A549 treated with dexamethasone at 1 μM for 4 hours (cell line): ENCODE data around the gene MIAT. TPM values are rescaled to one million over a fixed set of nuclear protein-coding genes. Genes with fewer than 3 reads are reported as not detected.

Experiments
- total RNA-seq: library from RNA; stranded (reverse); fragments of 200-300 nt; extraction: Qiagen RNA extraction; gene quantifications from 5 replicates; pipeline ENCODE4 v1.2.3, GENCODE V29; 2022

Gene MIAT
- 0.11 to 0.38 TPM (median 0.25 TPM) in 5 replicates for total RNA-seq

DNA sequence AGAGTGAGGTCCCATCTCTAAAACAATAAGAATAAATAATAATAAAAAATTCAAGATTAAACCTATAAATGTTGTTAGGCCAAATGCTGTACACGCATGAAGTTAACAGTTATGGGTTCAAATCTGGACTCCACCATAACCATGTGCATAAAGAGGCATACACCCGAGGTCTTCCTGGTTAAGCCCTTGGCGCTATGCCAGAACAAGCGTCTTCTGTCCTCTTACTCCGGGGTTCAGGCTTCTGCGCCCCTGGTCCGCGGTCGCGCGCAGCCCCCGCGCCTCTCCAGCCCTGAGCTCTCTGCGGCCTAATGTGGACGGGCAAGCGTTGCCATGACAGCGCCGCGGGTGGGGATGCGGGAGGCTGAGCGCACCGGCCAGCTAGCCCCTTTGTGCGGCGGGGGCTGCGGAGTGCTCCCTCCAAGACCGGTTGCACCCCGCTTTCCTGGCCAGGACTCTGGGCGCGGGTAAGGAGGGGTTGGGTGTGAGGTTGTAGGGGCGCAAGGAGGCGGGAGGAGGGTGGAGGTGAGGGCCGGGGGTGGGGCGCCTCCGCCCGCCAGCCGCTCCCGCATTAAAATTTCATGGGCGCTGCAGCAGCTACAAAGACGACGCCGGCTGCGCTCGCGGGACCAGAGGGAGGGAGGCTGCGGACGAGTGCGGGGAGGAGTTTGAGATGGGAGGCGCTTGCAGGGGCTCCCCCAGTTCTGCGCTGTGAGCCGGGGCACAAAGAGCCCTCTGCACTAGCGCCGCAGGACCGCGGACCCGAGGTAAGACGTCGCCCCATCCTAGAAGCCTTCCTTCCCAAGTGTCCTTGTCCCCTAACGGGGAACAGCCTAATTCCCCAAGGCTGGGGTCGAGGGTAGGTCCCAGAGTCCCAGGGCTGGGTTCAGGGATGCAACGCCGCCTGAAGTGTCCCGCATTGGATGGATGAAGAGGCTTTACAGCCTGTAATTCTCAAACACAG, at the start of gene MIAT:
Gene MIAT, plus strand, starts transcription at position 698 of the 961 bp plus-strand sequence.

DNA sequence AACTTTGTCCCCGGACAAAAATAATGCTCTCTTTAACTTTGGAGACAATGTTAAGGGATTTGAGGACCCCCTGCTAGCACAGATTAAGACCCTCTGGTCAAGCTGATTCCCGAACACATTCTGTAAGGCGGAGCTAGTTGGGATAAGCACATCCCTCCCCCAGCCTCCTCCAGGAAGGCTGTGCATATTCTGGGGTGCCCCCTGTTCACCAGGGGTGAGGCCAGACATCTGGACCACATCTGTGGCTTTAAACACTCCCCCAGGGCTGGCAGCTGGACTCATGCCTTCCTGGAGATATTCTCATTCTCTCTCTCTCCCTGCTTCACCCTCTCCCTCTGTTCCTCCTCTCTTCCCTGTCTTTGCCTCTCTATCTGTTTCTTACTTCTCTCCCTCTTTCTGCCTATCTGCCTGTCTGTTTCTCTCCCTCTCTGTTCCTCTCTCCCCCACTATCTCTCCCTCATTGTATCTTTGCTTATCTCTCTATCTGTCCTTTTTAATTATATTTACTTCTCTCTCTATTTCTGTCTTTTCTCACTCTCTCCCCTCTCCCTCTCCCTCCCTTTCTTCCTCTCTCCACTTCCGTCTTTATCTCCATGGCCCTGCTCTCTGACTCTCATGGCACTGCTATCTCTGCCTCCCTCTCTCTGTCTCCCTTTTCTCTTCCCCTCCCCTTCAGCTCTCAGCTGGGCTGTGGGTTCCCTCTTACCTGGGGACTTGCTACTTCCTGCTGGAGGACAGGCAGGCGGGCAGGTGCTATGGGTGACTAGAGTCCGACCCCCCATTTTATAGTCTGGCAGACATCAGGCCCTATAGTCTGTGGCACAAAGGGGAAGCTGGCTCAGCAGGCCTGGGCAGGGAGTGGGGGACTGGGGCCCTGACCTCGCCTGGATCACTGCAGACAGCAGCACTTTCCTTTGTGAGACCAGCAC, 39.9 kb upstream of the MIAT start, which contains the start of gene CRYBB1:
Gene CRYBB1, minus strand, starts transcription at position 757 of the 929 bp plus-strand sequence. CDS start 1,708 bp downstream, outside the sequence.

DNA sequence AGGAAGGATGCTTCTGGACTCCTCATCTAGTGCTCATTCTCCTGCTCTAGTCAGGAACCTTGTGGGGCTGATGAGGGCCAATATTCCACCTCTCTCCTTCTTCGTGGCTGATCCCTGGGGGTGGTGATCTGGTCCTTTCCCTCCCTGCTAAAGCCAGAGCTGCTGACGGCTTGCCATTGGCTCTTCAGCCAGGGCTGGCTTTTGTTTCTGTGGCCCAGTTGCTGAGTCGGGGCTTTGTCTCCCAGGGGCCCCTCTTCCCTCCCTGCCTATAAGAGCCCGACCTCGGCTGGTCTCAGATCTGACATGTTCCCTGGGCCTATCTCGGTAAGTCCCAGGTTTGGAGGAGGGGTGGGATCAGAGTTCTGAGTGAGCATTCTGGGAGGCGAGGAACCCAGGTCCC, 35.7 kb upstream of the MIAT start, which contains the start of gene CRYBA4:
Gene CRYBA4, plus strand, starts transcription at position 301 of the 400 bp plus-strand sequence. CDS start 634 bp downstream, outside the sequence.

Other genes starting within 250 kb of the MIAT start
- gene ASPHD2, start 228.3 kb upstream of the MIAT start, total RNA-seq, result 1.5 to 2.0 TPM (median 1.7 TPM) in 5 replicates
- gene HPS4, start 173.8 kb upstream of the MIAT start, total RNA-seq, result 14.1 to 17.4 TPM (median 16.0 TPM) in 5 replicates
- 15.7 to 23.9 TPM (median 19.4 TPM) in 5 replicates for gene SRRD, start 173.7 kb upstream of the MIAT start, total RNA-seq
- 20.2 to 26.4 TPM (median 25.5 TPM) in 5 replicates for gene TFIP11, start 145.1 kb upstream of the MIAT start, total RNA-seq
- 7.7 to 9.5 TPM (median 8.2 TPM) in 5 replicates for gene TPST2, start 67.5 kb upstream of the MIAT start, total RNA-seq
- not detected in 5 replicates for gene CRYBB1, start 39.6 kb upstream of the MIAT start, total RNA-seq
- gene CRYBA4, start 35.6 kb upstream of the MIAT start, total RNA-seq, result not detected in 5 replicates